ENCODE results near the gene EIF1.
"Not testable (repeated sequence)": the region's sequence is repeated elsewhere in the genome, so short reads cannot be mapped to it uniquely, and the experiment has no call there.

Gene EIF1

GRCh38 chr17:41678907-41679739, 9.6 kb upstream of the EIF1 start:
- DNase-seq (ENCODE audit: low read depth): peak; percentile 46

- DNase-seq (ENCODE audit: low read depth): no peak
Observed at GRCh38 chr17:41679740-41680425, 8.8 kb upstream of the EIF1 start.

GRCh38 chr17:41680426-41681040, 8.2 kb upstream of the EIF1 start:
- DNase-seq (ENCODE audit: low read depth): no peak

- no peak for DNase-seq (ENCODE audit: low read depth)
Observed at GRCh38 chr17:41681776-41682175, 6.9 kb upstream of the EIF1 start.

- no peak for DNase-seq (ENCODE audit: low read depth)
Observed at GRCh38 chr17:41682631-41683030, 6.1 kb upstream of the EIF1 start.

GRCh38 chr17:41683441-41684007, 5.2 kb upstream of the EIF1 start:
- no peak for DNase-seq (ENCODE audit: low read depth)

- DNase-seq (ENCODE audit: low read depth): no peak
Observed at GRCh38 chr17:41684035-41684434, 4.7 kb upstream of the EIF1 start.

- DNase-seq (ENCODE audit: low read depth): not testable (repeated sequence)
Observed at GRCh38 chr17:41685753-41686152, 2.9 kb upstream of the EIF1 start.

- no peak for DNase-seq (ENCODE audit: low read depth)
Observed at GRCh38 chr17:41686281-41686680, 2.4 kb upstream of the EIF1 start.

- peak; percentile 45 for DNase-seq (ENCODE audit: low read depth)
Observed at GRCh38 chr17:41687828-41688640, 651 bp upstream of the EIF1 start.

GRCh38 chr17:41689497-41690299, 1.0 kb downstream of the EIF1 start:
- peak; percentile 56 for DNase-seq (ENCODE audit: low read depth)

GRCh38 chr17:41690497-41690896, 1.8 kb downstream of the EIF1 start:
- DNase-seq (ENCODE audit: low read depth): no peak

GRCh38 chr17:41691031-41691777, 2.5 kb downstream of the EIF1 start:
- no peak for DNase-seq (ENCODE audit: low read depth)

- no peak for DNase-seq (ENCODE audit: low read depth)
Observed at GRCh38 chr17:41692722-41693521, 4.2 kb downstream of the EIF1 start.

GRCh38 chr17:41695134-41695661, 6.5 kb downstream of the EIF1 start:
- DNase-seq (ENCODE audit: low read depth): no peak

- peak; percentile 66 for DNase-seq (ENCODE audit: low read depth)
Observed at GRCh38 chr17:41695954-41696757, 7.5 kb downstream of the EIF1 start.

GRCh38 chr17:41697122-41697962, 8.7 kb downstream of the EIF1 start:
- DNase-seq (ENCODE audit: low read depth): no peak

Measured in activated gamma-delta T cell treated with anti-CD3 and anti-CD28 coated beads, Interleukin-2, amount 50 U/mL, for 16 hours (primary cell).